Measurements from ENCODE around the gene ANTXRL.
"Not testable (repeated sequence)": the region's sequence is repeated elsewhere in the genome, so short reads cannot be mapped to it uniquely, and the experiment has no call there.

ANTXRL gene

DNA sequence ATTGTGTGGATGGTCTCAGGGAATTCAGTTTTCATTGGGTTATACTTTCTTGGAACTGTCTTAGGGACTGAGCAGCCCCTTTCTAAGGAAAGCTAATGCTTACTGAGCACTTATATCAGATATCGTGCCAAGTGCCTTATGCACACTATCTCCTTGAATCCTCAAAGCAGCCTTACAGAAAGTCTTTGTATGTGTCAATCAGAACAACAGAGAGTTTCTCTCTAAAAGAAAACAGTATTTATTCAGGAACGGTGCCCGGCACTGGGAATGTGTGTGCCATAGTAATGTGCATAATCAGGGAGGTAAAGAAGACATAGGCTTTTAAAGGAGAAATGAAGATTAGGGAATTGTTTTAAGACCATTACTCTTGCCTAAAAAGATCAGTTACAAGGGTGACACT is 17.3 kb downstream of the ANTXRL start:
- H3K9ac ChIP-seq (ENCODE audit: low read length), result no peak overlapping the region
- H3K4me3 ChIP-seq (ENCODE audit: low read length), result no peak overlapping the region
- H3K9me3 ChIP-seq (ENCODE audit: control insufficient read depth, low read length), result no peaks in the 10 kb centered on the region
- no peaks in the 10 kb centered on the region for H3K36me3 ChIP-seq (ENCODE audit: control insufficient read depth, insufficient read depth, low read length)
- H3K27me3 ChIP-seq (ENCODE audit: control insufficient read depth, insufficient read depth, low read length), result no peaks in the 10 kb centered on the region
- no peaks in the 10 kb centered on the region for H3K4me1 ChIP-seq (ENCODE audit: control insufficient read depth, insufficient read depth, low read length)

- H3K27me3 ChIP-seq (ENCODE audit: control insufficient read depth, insufficient read depth, low read length); H3K4me3 ChIP-seq (ENCODE audit: low read length); H3K36me3 ChIP-seq (ENCODE audit: control insufficient read depth, insufficient read depth, low read length); H3K9ac ChIP-seq (ENCODE audit: low read length); H3K9me3 ChIP-seq (ENCODE audit: control insufficient read depth, low read length); H3K4me1 ChIP-seq (ENCODE audit: control insufficient read depth, insufficient read depth, low read length): not testable (repeated sequence)
These were observed 17.9 kb downstream of the ANTXRL start for GRCh38 chr10:46304671-46305070.

GRCh38 chr10:46305079-46305818 is 18.5 kb downstream of the ANTXRL start:
- no peak overlapping the region for H3K4me3 ChIP-seq (ENCODE audit: low read length)
- H3K9ac ChIP-seq (ENCODE audit: low read length), result no peak overlapping the region

DNA sequence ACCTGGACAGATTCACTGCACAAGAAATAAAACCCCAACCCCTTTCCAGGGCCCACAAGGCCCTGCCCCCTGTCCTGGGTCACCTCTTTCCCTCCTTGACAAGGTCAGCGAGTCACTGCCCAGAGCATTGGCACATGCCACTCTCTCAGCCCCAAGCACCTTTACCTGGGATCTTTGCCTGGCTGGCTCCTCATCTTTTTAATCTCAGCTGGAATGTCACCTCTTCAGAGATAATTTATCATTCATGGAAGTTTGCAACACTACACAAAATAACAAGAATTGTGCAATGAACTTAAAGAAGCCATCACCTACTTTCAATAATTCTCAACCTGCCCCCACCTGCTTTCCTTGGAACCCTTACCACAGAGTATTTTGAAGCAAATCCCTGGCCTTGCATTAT is 19.2 kb downstream of the ANTXRL start:
- Histone ChIP-seq H3K9me3 (ENCODE audit: control insufficient read depth, low read length) (no peaks in the 10 kb centered on the region), H3K36me3 (ENCODE audit: control insufficient read depth, insufficient read depth, low read length) (no peaks in the 10 kb centered on the region), H3K4me3 (ENCODE audit: low read length) (no peak overlapping the region), H3K27me3 (ENCODE audit: control insufficient read depth, insufficient read depth, low read length) (no peaks in the 10 kb centered on the region), H3K9ac (ENCODE audit: low read length) (no peak overlapping the region), H3K4me1 (ENCODE audit: control insufficient read depth, insufficient read depth, low read length) (no peaks in the 10 kb centered on the region)

More at GRCh38 chr10:46305079-46305818, 18.5 kb downstream of the ANTXRL start:
- H3K27me3 ChIP-seq (ENCODE audit: control insufficient read depth, insufficient read depth, low read length), result no peaks in the 10 kb centered on the region
- H3K9me3 ChIP-seq (ENCODE audit: control insufficient read depth, low read length), result no peaks in the 10 kb centered on the region
- H3K4me1 ChIP-seq (ENCODE audit: control insufficient read depth, insufficient read depth, low read length), result no peaks in the 10 kb centered on the region
- no peaks in the 10 kb centered on the region for H3K36me3 ChIP-seq (ENCODE audit: control insufficient read depth, insufficient read depth, low read length)

DNA sequence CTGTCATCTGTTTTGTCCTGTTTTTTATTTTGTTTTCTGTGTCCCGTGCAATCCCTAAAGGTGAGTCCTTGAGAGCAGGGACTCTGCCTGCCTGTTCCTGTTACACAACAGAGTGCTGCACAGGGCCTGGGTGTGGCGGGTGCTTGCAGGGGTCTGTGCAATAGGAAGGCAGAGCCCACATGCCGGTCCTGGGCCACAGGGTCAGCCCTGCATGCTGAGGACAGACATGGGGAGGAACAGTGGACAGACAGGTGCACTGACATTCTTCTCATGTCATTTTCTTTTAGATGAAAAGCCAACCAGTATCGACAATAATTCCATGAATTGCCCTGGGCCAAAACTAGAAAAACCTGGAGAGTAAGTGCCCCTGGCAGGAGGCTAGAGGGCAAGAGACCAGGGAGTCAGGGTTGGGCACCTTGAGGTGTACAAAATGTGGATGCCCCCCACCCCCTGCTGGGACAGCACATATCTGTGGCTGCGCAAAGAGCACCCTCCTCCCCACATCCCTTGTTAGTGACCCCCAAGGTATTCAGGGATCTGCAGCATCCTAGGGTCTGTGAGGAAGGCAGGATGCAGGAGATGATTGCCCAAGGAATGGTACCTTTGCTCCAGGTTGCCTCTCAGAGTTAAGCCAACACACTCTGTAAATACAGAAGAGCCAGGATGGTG is 19.9 kb downstream of the ANTXRL start:
- Histone ChIP-seq H3K9ac (ENCODE audit: low read length) (no peak overlapping the region), H3K4me1 (ENCODE audit: control insufficient read depth, insufficient read depth, low read length) (no peaks in the 10 kb centered on the region), H3K4me3 (ENCODE audit: low read length) (no peak overlapping the region), H3K9me3 (ENCODE audit: control insufficient read depth, low read length) (no peaks in the 10 kb centered on the region), H3K36me3 (ENCODE audit: control insufficient read depth, insufficient read depth, low read length) (no peaks in the 10 kb centered on the region), H3K27me3 (ENCODE audit: control insufficient read depth, insufficient read depth, low read length) (no peaks in the 10 kb centered on the region)

DNA sequence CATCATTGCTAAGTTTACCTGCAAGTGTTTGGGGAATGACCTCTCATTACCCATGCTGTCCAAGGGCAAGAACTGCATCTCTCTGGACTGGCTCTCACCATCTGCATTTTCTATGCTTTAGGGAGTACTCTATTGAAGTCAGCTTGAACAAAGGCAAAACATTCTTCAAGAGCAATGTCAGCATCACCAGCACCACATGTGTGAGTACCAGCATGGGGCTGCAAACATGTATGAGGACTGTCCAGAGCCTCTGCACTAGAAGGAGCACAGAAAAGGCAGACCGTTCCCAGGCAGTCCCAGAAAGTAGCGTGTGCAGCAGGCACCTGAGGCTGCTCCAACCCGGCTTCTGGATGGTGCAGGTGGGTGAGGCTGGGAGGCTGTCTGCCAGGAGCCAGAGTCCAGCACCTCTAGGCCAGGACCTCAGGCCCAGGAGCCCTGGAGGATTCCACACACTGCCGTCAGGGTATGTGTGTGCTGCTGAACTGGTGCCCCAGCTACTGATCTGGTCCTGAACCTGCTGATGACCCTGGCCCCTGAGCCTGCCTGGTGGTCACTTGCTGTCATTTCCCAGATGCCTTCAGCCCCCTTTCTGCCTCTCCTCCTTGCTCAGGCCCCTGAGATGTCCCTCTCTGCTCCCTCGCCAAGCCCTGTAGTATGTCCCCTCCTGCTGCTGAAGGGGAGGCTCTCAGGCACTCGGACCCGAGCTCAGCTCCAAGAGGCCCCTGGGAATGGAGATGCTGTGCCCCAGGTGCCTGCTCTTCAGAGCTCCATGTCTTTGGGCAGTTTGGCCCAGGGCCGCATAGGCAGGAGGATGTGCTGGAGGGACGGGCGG is 20.7 kb downstream of the ANTXRL start:
- Histone ChIP-seq H3K36me3 (ENCODE audit: control insufficient read depth, insufficient read depth, low read length) (no peaks in the 10 kb centered on the region), H3K4me3 (ENCODE audit: low read length) (no peak overlapping the region), H3K27me3 (ENCODE audit: control insufficient read depth, insufficient read depth, low read length) (no peaks in the 10 kb centered on the region), H3K9ac (ENCODE audit: low read length) (no peak overlapping the region), H3K4me1 (ENCODE audit: control insufficient read depth, insufficient read depth, low read length) (no peaks in the 10 kb centered on the region), H3K9me3 (ENCODE audit: control insufficient read depth, low read length) (no peaks in the 10 kb centered on the region)

DNA sequence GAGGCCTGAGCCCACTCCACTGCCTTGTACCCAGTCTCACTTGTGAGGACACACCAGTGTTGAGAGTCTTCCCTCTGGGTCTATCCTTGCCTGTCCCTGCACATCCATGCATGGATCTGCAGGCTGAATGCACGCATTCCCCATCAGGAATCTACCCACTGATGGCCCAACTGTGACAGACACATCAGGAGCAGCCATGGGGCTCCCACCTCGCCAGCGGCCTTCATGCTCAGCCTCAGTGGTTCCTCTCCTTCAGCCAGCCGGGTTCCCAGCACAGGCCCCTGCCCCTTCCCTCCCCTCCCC is 21.3 kb downstream of the ANTXRL start:
- Histone ChIP-seq H3K27me3 (ENCODE audit: control insufficient read depth, insufficient read depth, low read length) (no peaks in the 10 kb centered on the region), H3K9ac (ENCODE audit: low read length) (no peak overlapping the region)

DNA sequence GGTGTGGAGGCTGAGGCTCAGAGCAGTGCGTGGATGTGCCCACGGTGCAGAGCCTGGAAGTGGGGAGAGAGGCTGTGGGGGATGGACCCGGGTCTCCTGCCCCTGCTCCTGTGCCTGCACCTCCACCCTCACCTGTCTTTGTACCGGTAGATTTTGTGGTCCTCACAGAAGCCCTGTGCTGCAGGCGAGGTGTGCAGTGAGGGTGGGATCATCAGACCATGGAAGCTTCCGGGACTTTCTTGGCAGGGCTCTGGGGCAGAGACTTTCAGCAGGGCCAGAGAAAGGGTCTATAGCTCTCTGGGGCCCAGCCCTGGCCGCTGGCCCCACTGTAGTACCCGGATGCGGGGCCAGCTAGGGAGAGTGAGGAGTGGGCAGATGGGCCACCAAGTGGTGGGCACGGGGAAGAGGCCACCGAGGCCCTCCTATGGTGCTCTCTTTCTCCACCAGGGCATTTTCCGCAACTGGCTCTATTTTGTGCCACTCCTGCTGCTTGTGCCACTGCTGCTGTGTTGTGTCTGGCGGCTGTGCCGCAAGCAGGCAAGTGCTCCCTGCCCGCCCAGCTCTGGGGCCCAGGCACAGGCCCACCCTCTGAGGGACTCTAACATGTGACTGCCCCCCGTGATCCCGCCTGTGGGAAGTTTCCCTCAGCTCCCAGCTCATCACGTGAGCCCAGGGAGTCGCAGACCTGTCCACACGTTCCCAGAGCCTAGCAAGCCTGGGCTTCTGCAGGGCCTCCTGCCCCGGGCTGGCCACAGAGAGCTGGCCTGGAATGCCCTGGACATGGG is 22.1 kb downstream of the ANTXRL start:
- no peaks in the 10 kb centered on the region for H3K4me1 ChIP-seq (ENCODE audit: control insufficient read depth, insufficient read depth, low read length)
- H3K9ac ChIP-seq (ENCODE audit: low read length), result no peak overlapping the region
- no peaks in the 10 kb centered on the region for H3K27me3 ChIP-seq (ENCODE audit: control insufficient read depth, insufficient read depth, low read length)
- H3K9me3 ChIP-seq (ENCODE audit: control insufficient read depth, low read length), result no peaks in the 10 kb centered on the region
- no peaks in the 10 kb centered on the region for H3K36me3 ChIP-seq (ENCODE audit: control insufficient read depth, insufficient read depth, low read length)
- H3K4me3 ChIP-seq (ENCODE audit: low read length), result no peak overlapping the region

More for the DNA sequence above, 21.3 kb downstream of the ANTXRL start:
- no peak overlapping the region for H3K4me3 ChIP-seq (ENCODE audit: low read length)
- no peaks in the 10 kb centered on the region for H3K36me3 ChIP-seq (ENCODE audit: control insufficient read depth, insufficient read depth, low read length)
- H3K4me1 ChIP-seq (ENCODE audit: control insufficient read depth, insufficient read depth, low read length), result no peaks in the 10 kb centered on the region
- no peaks in the 10 kb centered on the region for H3K9me3 ChIP-seq (ENCODE audit: control insufficient read depth, low read length)

- H3K9me3 ChIP-seq (ENCODE audit: control insufficient read depth, low read length), result no peaks in the 10 kb centered on the region
- no peaks in the 10 kb centered on the region for H3K27me3 ChIP-seq (ENCODE audit: control insufficient read depth, insufficient read depth, low read length)
- no peak overlapping the region for H3K9ac ChIP-seq (ENCODE audit: low read length)
- no peaks in the 10 kb centered on the region for H3K4me1 ChIP-seq (ENCODE audit: control insufficient read depth, insufficient read depth, low read length)
- no peak overlapping the region for H3K4me3 ChIP-seq (ENCODE audit: low read length)
- H3K36me3 ChIP-seq (ENCODE audit: control insufficient read depth, insufficient read depth, low read length), result no peaks in the 10 kb centered on the region
These were observed 22.8 kb downstream of the ANTXRL start for GRCh38 chr10:46309511-46310142.

DNA sequence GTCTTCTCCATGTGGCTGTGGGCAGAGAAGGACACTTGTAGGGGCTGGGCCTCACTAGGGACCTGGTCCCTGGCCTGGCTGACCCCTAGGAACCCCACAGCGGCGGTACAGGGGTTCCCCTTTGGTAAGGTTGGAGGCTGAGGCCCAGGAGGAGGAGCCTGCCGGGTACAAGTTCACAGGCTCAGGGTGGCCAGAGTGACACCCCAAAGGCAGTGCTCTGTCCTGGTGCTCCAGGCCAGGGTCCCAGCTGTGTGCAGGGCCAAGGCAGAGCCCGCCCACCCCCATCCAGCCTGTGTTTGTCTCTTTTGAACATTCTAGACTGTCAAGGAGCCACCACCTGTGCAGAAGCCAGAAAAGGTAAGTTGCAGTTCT is 23.3 kb downstream of the ANTXRL start:
- H3K9ac ChIP-seq (ENCODE audit: low read length), result no peak overlapping the region
- no peaks in the 10 kb centered on the region for H3K4me1 ChIP-seq (ENCODE audit: control insufficient read depth, insufficient read depth, low read length)
- no peaks in the 10 kb centered on the region for H3K27me3 ChIP-seq (ENCODE audit: control insufficient read depth, insufficient read depth, low read length)
- no peaks in the 10 kb centered on the region for H3K9me3 ChIP-seq (ENCODE audit: control insufficient read depth, low read length)
- no peaks in the 10 kb centered on the region for H3K36me3 ChIP-seq (ENCODE audit: control insufficient read depth, insufficient read depth, low read length)
- H3K4me3 ChIP-seq (ENCODE audit: low read length), result no peak overlapping the region

GRCh38 chr10:46310851-46311250 is 24.1 kb downstream of the ANTXRL start:
- H3K4me1 ChIP-seq (ENCODE audit: control insufficient read depth, insufficient read depth, low read length), result no peaks in the 10 kb centered on the region
- no peak overlapping the region for H3K9ac ChIP-seq (ENCODE audit: low read length)
- no peaks in the 10 kb centered on the region for H3K27me3 ChIP-seq (ENCODE audit: control insufficient read depth, insufficient read depth, low read length)
- no peak overlapping the region for H3K4me3 ChIP-seq (ENCODE audit: low read length)
- no peaks in the 10 kb centered on the region for H3K9me3 ChIP-seq (ENCODE audit: control insufficient read depth, low read length)
- no peaks in the 10 kb centered on the region for H3K36me3 ChIP-seq (ENCODE audit: control insufficient read depth, insufficient read depth, low read length)
